Endothelial cell of umbilical vein (primary cell): ENCODE measurements around the gene ASPHD2. TPM values are rescaled to one million over a fixed set of nuclear protein-coding genes. Genes with fewer than 3 reads are reported as not detected.

Experiments
- BruUV-seq: library from RNA; stranded (reverse); fragments of 400-500 nt; replicated peaks from 2 replicates; lab custom pipeline; 2021; lab: Mats Ljungman, UMichigan
- CTCF ChIA-PET: fragments of 300-600, 350-600 bp; sonication (Branson Sonifier 250); formaldehyde crosslinking; loops from one replicate; lab custom pipeline; 2021; ENCODE audit warnings: antibody characterized with exemption, inconsistent platforms; lab: Charles Lee
- POLR2A ChIA-PET: fragments of 300-600, 350-600 bp; sonication (Branson Sonifier 250); formaldehyde crosslinking; loops from one replicate; lab custom pipeline; 2021; ENCODE audit warnings: antibody characterized with exemption, inconsistent platforms; lab: Charles Lee
- DNase-seq: peaks from one replicate; pipeline ENCODE4 v3.0.0-alpha.2; 2011; ENCODE audit warnings: low read depth, low spot score
- FAIRE-seq: peaks from 2 replicates; lab custom pipeline; 2011; peaks lifted over from hg19 to GRCh38; lab: Jason Lieb, UNC
- H2AFZ ChIP-seq: 2 replicates; pipeline ENCODE4 v1.6.0; 2012; ENCODE audit warnings: low read depth, low read length, control low read depth, inconsistent platforms
- H3K27ac ChIP-seq: 2 replicates; pipeline ENCODE4 v1.5.1; 2011; ENCODE audit warnings: low read depth, mild to moderate bottlenecking, control low read depth, low read length, moderate library complexity; ENCODE audit not compliant: insufficient read depth
- H3K27me3 ChIP-seq, 2 experiments: 2 replicates each; pipeline versions ENCODE4 v1.6.0 to v1.6.1; 2011; ENCODE audit warnings: low read length in 2 of 2, mixed read lengths in 1 of 2; ENCODE audit not compliant: control insufficient read depth in 2 of 2, insufficient read depth in 2 of 2
- H3K36me3 ChIP-seq, 2 experiments: 2 replicates in 1 of 2; 3 replicates in 1 of 2; pipeline ENCODE4 v1.5.1; 2011; ENCODE audit warnings: low read length in 2 of 2, mild to moderate bottlenecking in 1 of 2, moderate library complexity in 1 of 2; ENCODE audit not compliant: control insufficient read depth in 2 of 2, insufficient read depth in 2 of 2; ENCODE audit errors: extremely low read depth in 1 of 2
- H3K4me1 ChIP-seq: 3 replicates; pipeline ENCODE4 v1.5.1; 2011; ENCODE audit warnings: mild to moderate bottlenecking, low read length; ENCODE audit not compliant: control insufficient read depth, insufficient read depth; ENCODE audit errors: extremely low read depth
- H3K4me2 ChIP-seq: 2 replicates; pipeline ENCODE4 v1.6.1; 2011; ENCODE audit warnings: low read length, control low read depth, mixed read lengths; ENCODE audit not compliant: insufficient read depth
- H3K4me3 ChIP-seq, 3 experiments: fragments of 200-600 bp in 1 of 3; sonication (generic), shearing (Covaris generic) in 1 of 3; replicated peaks in 1 of 3; 2 replicates each; pipeline ENCODE4 v1.5.1; 2011 to 2016; ENCODE audit warnings: control low read depth in 3 of 3, low read length in 3 of 3, mild to moderate bottlenecking in 2 of 3, inconsistent platforms in 1 of 3, low read depth in 1 of 3, moderate library complexity in 1 of 3; ENCODE audit not compliant: insufficient read depth in 1 of 3
- H3K79me2 ChIP-seq: 2 replicates; pipeline ENCODE4 v1.6.0; 2012; ENCODE audit warnings: low read length, inconsistent platforms; ENCODE audit not compliant: control insufficient read depth, insufficient read depth
- H3K9ac ChIP-seq: replicated peaks from 2 replicates; pipeline ENCODE3; 2011; ENCODE audit warnings: low read length, control low read depth; ENCODE audit not compliant: insufficient read depth; ENCODE audit errors: extremely low read depth
- H3K9me1 ChIP-seq: replicated peaks from 3 replicates; pipeline ENCODE4 v1.6.0; 2011; ENCODE audit warnings: mild to moderate bottlenecking, low read length; ENCODE audit not compliant: control insufficient read depth, insufficient read depth; ENCODE audit errors: extremely low read depth
- H3K9me3 ChIP-seq: replicated peaks from 2 replicates; pipeline ENCODE4 v1.5.1; 2012; ENCODE audit warnings: low read length, inconsistent platforms; ENCODE audit not compliant: control insufficient read depth, insufficient read depth
- H4K20me1 ChIP-seq: replicated peaks from 2 replicates; pipeline ENCODE3; 2011; ENCODE audit warnings: mild to moderate bottlenecking, low read length; ENCODE audit not compliant: control insufficient read depth, insufficient read depth; ENCODE audit errors: extremely low read depth
- CTCF ChIP-seq, 2 donors: IDR thresholded peaks; 1 replicate in 1 of 2; 2 replicates in 1 of 2; pipeline ENCODE4 v1.5.1; 2011; ENCODE audit warnings: low read length in 2 of 2, mild to moderate bottlenecking in 2 of 2, moderate library complexity in 2 of 2, control low read depth in 1 of 2, inconsistent platforms in 1 of 2, low read depth in 1 of 2; ENCODE audit not compliant: insufficient read depth in 1 of 2; ENCODE audit errors: extremely low read depth in 1 of 2
- EZH2 ChIP-seq: IDR thresholded peaks from 2 replicates; pipeline ENCODE4 v1.6.1; 2012; ENCODE audit warnings: borderline replicate concordance, low read depth, mild to moderate bottlenecking, moderate library complexity, low read length, inconsistent platforms; ENCODE audit not compliant: severe bottlenecking
- FOS ChIP-seq: IDR thresholded peaks from 2 replicates; pipeline ENCODE4 v1.6.1; 2011; ENCODE audit warnings: mild to moderate bottlenecking, low read length, moderate library complexity, borderline replicate concordance; ENCODE audit not compliant: insufficient read depth
- GATA2 ChIP-seq: IDR thresholded peaks from 2 replicates; pipeline ENCODE4 v1.7.0; 2011; ENCODE audit warnings: low read depth, mild to moderate bottlenecking, moderate library complexity, mixed read lengths, low read length; ENCODE audit not compliant: insufficient read length, insufficient read depth
- JUN ChIP-seq: IDR thresholded peaks from 2 replicates; pipeline ENCODE4 v1.6.1; 2011; ENCODE audit warnings: borderline replicate concordance, low read depth; ENCODE audit not compliant: insufficient read length, insufficient read depth
- MAX ChIP-seq: IDR thresholded peaks from 2 replicates; pipeline ENCODE4 v1.6.1; 2011; ENCODE audit not compliant: insufficient read depth, insufficient read length
- MYC ChIP-seq: IDR thresholded peaks from one replicate; pipeline ENCODE4 v1.6.1; 2011; ENCODE audit warnings: mild to moderate bottlenecking, low read depth, low read length
- POLR2A ChIP-seq: IDR thresholded peaks from 2 replicates; pipeline ENCODE4 v1.6.1; 2012; ENCODE audit warnings: low read depth, mild to moderate bottlenecking, control low read depth, low read length
- POLR2AphosphoS5 ChIP-seq: IDR thresholded peaks from 2 replicates; pipeline ENCODE4 v1.6.1; 2012; ENCODE audit warnings: low read depth, mild to moderate bottlenecking, control low read depth, low read length, moderate library complexity; ENCODE audit not compliant: insufficient read depth
- dilution Hi-C: fragments of 300-500 bp; cut with MboI; formaldehyde crosslinking; loops from one replicate; pipeline ENCODE4 v1.15.0; 2019; ENCODE audit warnings: low sequenced_read_pairs; ENCODE audit not compliant: extremely low pct_ligation_motif_present
- intact Hi-C: fragments of 100-400 bp; cut with micrococcal nuclease; formaldehyde crosslinking; loops from one replicate; pipeline ENCODE4 v1.10.0; 2022
- polyA plus RNA-seq, 4 experiments: library from polyadenylated mRNA; depleted of rRNA in 3 of 4; stranded (reverse) in 3 of 4; unstranded in 1 of 4; fragments of >200 nt; gene quantifications; 2 replicates each; pipeline versions ENCODE4 v1.2.1 to v1.2.3, GENCODE V29; 2011 to 2012; ENCODE audit warnings: missing spikeins in 1 of 4
- total RNA-seq: library from RNA; stranded (reverse); gene quantifications from 2 replicates; pipeline ENCODE4 v1.2.3, GENCODE V29; 2021

Gene ASPHD2
- total and polyA plus RNA-seq, 2 donors (not counting 3 experiments of a cell fraction or from before 2014, with no cell fraction given): 4.8 to 5.5 TPM

- peak overlapping the region; percentile 4 for H3K4me2 ChIP-seq
- CTCF ChIA-PET: interaction anchor here (1.2 to 1.6 kb wide), 5 partner anchors 9 to 195 kb away, joined by 3 to 6 read pairs (median 6); no protein-coding TSS in a partner anchor
Observed at GRCh38 chr22:26470807-26471206, 41.7 kb downstream of the ASPHD2 start.

More at GRCh38 chr22:26470807-26471206, 41.7 kb downstream of the ASPHD2 start:
- Histone ChIP-seq H3K4me3 (no peak overlapping the region), H3K36me3 (peaks cover 15 to 24% of the 10 kb centered on the region in 2 experiments), H3K9me1 (no peaks in the 10 kb centered on the region), H3K4me1 (peaks cover 28% of the 10 kb centered on the region), H3K27me3 (no peaks in the 10 kb centered on the region), H4K20me1 (no peaks in the 10 kb centered on the region), H3K27ac (peak overlapping the region; percentile 87), H3K79me2 (no peaks in the 10 kb centered on the region), H3K9me3 (no peaks in the 10 kb centered on the region), H3K9ac (peak overlapping the region; percentile 28), H2AFZ (no peak overlapping the region)
- FAIRE-seq (no peak), DNase-seq (no peak)
- intact Hi-C loops: loop anchor here (1.0 kb wide), 1 partner anchor 29 kb away; no protein-coding TSS in a partner anchor
- dilution Hi-C loops: no loop called here
- POLR2A ChIA-PET: interaction anchor here (0.9 kb wide), 1 partner anchor 29 kb away, joined by 3 read pairs; no protein-coding TSS in a partner anchor
- no peak for TF ChIP-seq MYC
- no peak for TF ChIP-seq CTCF (IDR thresholded peaks at IDR 0.05; ENCODE audit: extremely low read depth in 1 of 2, insufficient read depth in 1 of 2, low read depth in 1 of 2, low read length in 2 of 2)
- no peak for TF ChIP-seq MAX
- no peak for TF ChIP-seq FOS
- TF ChIP-seq POLR2A: no peak
- no peak for TF ChIP-seq GATA2
- TF ChIP-seq EZH2: no peak
- TF ChIP-seq JUN: no peak
- no peak for TF ChIP-seq POLR2AphosphoS5
- BruUV-seq: no TSS peak
